GM23338 (cell line): ENCODE data around the gene PPP1R2. TPM values are rescaled to one million over a fixed set of nuclear protein-coding genes. Genes with fewer than 3 reads are reported as not detected.

Experiments used
- ATAC-seq: fragments of 200-7000 bp; cut with Tn5 transposase; 3 replicates; pipeline ENCODE4 v1.9.1; 2020
- DNase-seq: peaks from one replicate; pipeline ENCODE4 v3.0.0-alpha.2; 2015; ENCODE audit warnings: low spot score
- H2AFZ ChIP-seq: fragments of 200-600 bp; sonication (generic); 2 replicates; pipeline ENCODE4 v1.8.0; 2016; ENCODE audit warnings: antibody characterized with exemption, mild to moderate bottlenecking, moderate library complexity
- H3F3A ChIP-seq: fragments of 200-600 bp; sonication (generic); replicated peaks from 2 replicates; pipeline ENCODE4 v1.8.0; 2017; ENCODE audit warnings: antibody characterized with exemption, mixed run types, low read depth
- H3K27ac ChIP-seq: fragments of 200-600 bp; sonication (generic); 2 replicates; pipeline ENCODE4 v1.6.1; 2016; ENCODE audit warnings: low read depth
- H3K27me3 ChIP-seq: fragments of 200-600 bp; sonication (generic); 2 replicates; pipeline ENCODE4 v1.8.0; 2016; ENCODE audit warnings: mild to moderate bottlenecking, mixed run types, moderate library complexity; ENCODE audit not compliant: insufficient read depth
- H3K36me3 ChIP-seq: fragments of 200-600 bp; sonication (generic); 2 replicates; pipeline ENCODE4 v1.8.0; 2016; ENCODE audit warnings: mild to moderate bottlenecking; ENCODE audit not compliant: insufficient read depth
- H3K4me1 ChIP-seq: fragments of 200-600 bp; sonication (generic); 2 replicates; pipeline ENCODE4 v1.8.0; 2016; ENCODE audit warnings: mild to moderate bottlenecking, moderate library complexity; ENCODE audit not compliant: insufficient read depth
- H3K4me2 ChIP-seq: fragments of 200-600 bp; sonication (generic); 2 replicates; pipeline ENCODE4 v1.7.1; 2017; ENCODE audit warnings: mixed run types
- H3K4me3 ChIP-seq: fragments of 200-600 bp; sonication (generic); 2 replicates; pipeline ENCODE4 v1.6.1; 2016; ENCODE audit warnings: mixed run types
- H3K79me2 ChIP-seq: fragments of 200-600 bp; sonication (generic); replicated peaks from 2 replicates; pipeline ENCODE4 v1.8.0; 2017; ENCODE audit warnings: mild to moderate bottlenecking; ENCODE audit not compliant: insufficient read depth
- H3K9me2 ChIP-seq: fragments of 200-600 bp; sonication (generic); 2 replicates; pipeline ENCODE4 v1.8.0; 2017; ENCODE audit not compliant: insufficient read depth
- H4K20me1 ChIP-seq: fragments of 200-600 bp; sonication (generic); replicated peaks from 2 replicates; pipeline ENCODE4 v1.8.0; 2017; ENCODE audit warnings: mild to moderate bottlenecking; ENCODE audit not compliant: insufficient read depth
- H3K27ac Mint-ChIP-seq: 2 replicates; pipeline ENCODE4 v1.8.0; 2020; ENCODE audit warnings: inconsistent platforms, mild to moderate bottlenecking, moderate library complexity, mixed read lengths
- H3K27me3 Mint-ChIP-seq: 3 replicates; pipeline ENCODE4 v1.8.0; 2022; ENCODE audit warnings: low read depth, mild to moderate bottlenecking, moderate library complexity, mixed read lengths, inconsistent platforms; ENCODE audit not compliant: insufficient read depth, poor library complexity
- H3K36me3 Mint-ChIP-seq: 3 replicates; pipeline ENCODE4 v1.8.0; 2021; ENCODE audit warnings: low read depth, mild to moderate bottlenecking, inconsistent platforms, moderate library complexity, mixed read lengths
- H3K4me1 Mint-ChIP-seq: 3 replicates; pipeline ENCODE4 v1.8.0; 2020; ENCODE audit warnings: mild to moderate bottlenecking, inconsistent platforms, mixed read lengths
- H3K4me3 Mint-ChIP-seq: 3 replicates; pipeline ENCODE4 v1.8.0; 2021; ENCODE audit warnings: moderate library complexity, mild to moderate bottlenecking, inconsistent platforms, mixed read lengths
- H3K9me3 Mint-ChIP-seq: 3 replicates; pipeline ENCODE4 v1.8.0; 2020; ENCODE audit warnings: moderate library complexity, mild to moderate bottlenecking, inconsistent platforms, mixed read lengths
- CREB1 ChIP-seq: fragments of 250-450 bp; sonication (Bioruptor Pico); IDR thresholded peaks from 2 replicates; pipeline ENCODE4 v1.5.0; 2020; ENCODE audit warnings: low read depth, mild to moderate bottlenecking, moderate library complexity
- CTCF ChIP-seq, 2 experiments: fragments of 200-600 bp in 1 of 2; sonication (generic) in 1 of 2; conservative IDR thresholded peaks; 2 replicates each; pipeline versions ENCODE4 v1.5.1 to v1.6.1; 2016 to 2017; ENCODE audit warnings: antibody characterized with exemption in 2 of 2, low read depth in 2 of 2, mild to moderate bottlenecking in 2 of 2, moderate library complexity in 1 of 2
- ETS1 ChIP-seq: IDR thresholded peaks from 2 replicates; pipeline ENCODE4 v1.6.1; 2016; ENCODE audit warnings: antibody characterized with exemption
- EZH2phosphoT487 ChIP-seq: fragments of 200-600 bp; sonication (generic); IDR thresholded peaks from one replicate; pipeline ENCODE4 v1.8.1; 2018; ENCODE audit warnings: antibody characterized with exemption; ENCODE audit not compliant: unreplicated experiment
- JUNB ChIP-seq: IDR thresholded peaks from one replicate; pipeline ENCODE4 v1.6.1; 2016; ENCODE audit warnings: antibody characterized with exemption; ENCODE audit not compliant: unreplicated experiment
- NANOG ChIP-seq: IDR thresholded peaks from 2 replicates; pipeline ENCODE4 v1.6.1; 2016; ENCODE audit warnings: antibody characterized with exemption, borderline replicate concordance
- POLR2AphosphoS5 ChIP-seq: IDR thresholded peaks from 2 replicates; pipeline ENCODE4 v1.6.1; 2016; ENCODE audit warnings: antibody characterized with exemption, low read depth
- REST ChIP-seq: IDR thresholded peaks from one replicate; pipeline ENCODE4 v1.6.1; 2018; ENCODE audit warnings: antibody characterized with exemption; ENCODE audit not compliant: unreplicated experiment
- STAT1 ChIP-seq: IDR thresholded peaks from one replicate; pipeline ENCODE4 v1.6.1; 2016; ENCODE audit warnings: antibody characterized with exemption; ENCODE audit not compliant: unreplicated experiment
- ZNF114 ChIP-seq: fragments of 250-450 bp; sonication (Bioruptor Pico); IDR thresholded peaks from 2 replicates; pipeline ENCODE4 v1.5.0; 2020; ENCODE audit warnings: mild to moderate bottlenecking, moderate library complexity
- ZNF331 ChIP-seq: fragments of 250-450 bp; sonication (Bioruptor Pico); IDR thresholded peaks from 2 replicates; pipeline ENCODE4 v1.5.0; 2020; ENCODE audit warnings: low read depth, mild to moderate bottlenecking, moderate library complexity
- ZNF462 ChIP-seq: fragments of 250-450 bp; sonication (Bioruptor Pico); IDR thresholded peaks from 2 replicates; pipeline ENCODE4 v1.5.0; 2020; ENCODE audit warnings: mild to moderate bottlenecking, moderate library complexity
- polyA plus RNA-seq: library from polyadenylated mRNA; unstranded; fragments of >200 nt; fragmentation: Nextera tagmentation; extraction: Ambion mirVana; gene quantifications from 2 replicates; pipeline ENCODE4 v1.2.1, GENCODE V29; 2016
- total RNA-seq: library from RNA; depleted of rRNA; stranded (reverse); fragments of >200 nt; shearing (Covaris generic); gene quantifications from 2 replicates; pipeline ENCODE4 v1.2.3, GENCODE V29; 2014

Gene PPP1R2
- total and polyA plus RNA-seq, 2 experiments from 2014 or later = 45.9 to 46.8 TPM

GRCh38 chr3:195532834-195533233 is 10.3 kb downstream of the PPP1R2 start (continued):
- no peak for TF ChIP-seq CTCF (conservative IDR thresholded peaks at IDR 0.05; ENCODE audit: low read depth in 2 of 2)
- TF ChIP-seq POLR2AphosphoS5 = no peak
- no peak for TF ChIP-seq NANOG
- TF ChIP-seq ZNF114 (CRISPR knock-in tag) = no peak
- no peak for TF ChIP-seq ZNF331
- no peak for TF ChIP-seq EZH2phosphoT487
- no peak for TF ChIP-seq CREB1 (CRISPR knock-in tag)
- no peak for TF ChIP-seq REST
- no peak for TF ChIP-seq STAT1
- TF ChIP-seq ETS1 = no peak

DNA sequence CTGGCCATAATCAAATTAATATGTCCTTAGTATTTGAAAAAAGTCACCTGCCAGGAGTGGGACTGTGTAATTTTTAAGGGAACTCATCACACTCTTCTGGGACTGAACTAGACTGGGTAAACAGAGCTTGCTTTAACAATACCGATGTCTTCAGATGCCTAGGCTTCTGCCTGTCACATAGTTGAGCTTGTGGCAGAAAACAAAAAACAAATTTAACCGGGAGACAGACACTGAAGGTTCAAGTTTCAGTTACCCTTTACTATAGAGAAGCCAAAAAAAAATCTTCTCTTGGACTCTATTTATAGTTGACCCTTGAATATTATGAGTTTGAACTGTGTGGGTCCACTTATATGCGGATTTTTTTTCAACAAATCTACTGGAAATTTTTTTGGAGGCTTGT is 10.8 kb downstream of the PPP1R2 start:
- ATAC-seq = no peak
- no peaks in the 10 kb centered on the region for H3K4me1 ChIP-seq
- H3K4me3 ChIP-seq = no peak overlapping the region
- H3K79me2 ChIP-seq = peaks cover 68% of the 10 kb centered on the region
- H3K4me3 Mint-ChIP-seq = no peak overlapping the region
- H3F3A ChIP-seq = no peaks in the 10 kb centered on the region
- peaks cover 3% of the 10 kb centered on the region; the same call in 1 of the 3 replicates for H3K36me3 Mint-ChIP-seq
- H3K27ac ChIP-seq = no peak overlapping the region
- no peaks in the 10 kb centered on the region for H3K9me2 ChIP-seq
- no peak overlapping the region for H3K27ac Mint-ChIP-seq
- peaks cover 18% of the 10 kb centered on the region for H4K20me1 ChIP-seq
- H3K27me3 Mint-ChIP-seq = no peaks in the 10 kb centered on the region
- no peaks in the 10 kb centered on the region for H3K36me3 ChIP-seq
- no peaks in the 10 kb centered on the region for H3K9me3 Mint-ChIP-seq
- no peaks in the 10 kb centered on the region for H3K4me1 Mint-ChIP-seq
- TF ChIP-seq ZNF462 (CRISPR knock-in tag) (no peak), POLR2AphosphoS5 (no peak), ZNF114 (CRISPR knock-in tag) (no peak), JUNB (no peak)
- DNase-seq = no peak
- H3K27me3 ChIP-seq = no peaks in the 10 kb centered on the region
- no peak overlapping the region for H2AFZ ChIP-seq
- H3K4me2 ChIP-seq = no peak overlapping the region
